GM23338 (cell line): ENCODE measurements around the gene KRTAP12-3. TPM values are rescaled to one million over a fixed set of nuclear protein-coding genes. Genes with fewer than 3 reads are reported as not detected.

ENCODE experiments used
- ATAC-seq: fragments of 200-7000 bp; cut with Tn5 transposase; 3 replicates; pipeline ENCODE4 v1.9.1; 2020
- DNase-seq: peaks from one replicate; pipeline ENCODE4 v3.0.0-alpha.2; 2015; ENCODE audit warnings: low spot score
- H2AFZ ChIP-seq: fragments of 200-600 bp; sonication (generic); 2 replicates; pipeline ENCODE4 v1.8.0; 2016; ENCODE audit warnings: antibody characterized with exemption, mild to moderate bottlenecking, moderate library complexity
- H3F3A ChIP-seq: fragments of 200-600 bp; sonication (generic); replicated peaks from 2 replicates; pipeline ENCODE4 v1.8.0; 2017; ENCODE audit warnings: antibody characterized with exemption, mixed run types, low read depth
- H3K27ac ChIP-seq: fragments of 200-600 bp; sonication (generic); 2 replicates; pipeline ENCODE4 v1.6.1; 2016; ENCODE audit warnings: low read depth
- H3K27me3 ChIP-seq: fragments of 200-600 bp; sonication (generic); 2 replicates; pipeline ENCODE4 v1.8.0; 2016; ENCODE audit warnings: mild to moderate bottlenecking, mixed run types, moderate library complexity; ENCODE audit not compliant: insufficient read depth
- H3K36me3 ChIP-seq: fragments of 200-600 bp; sonication (generic); 2 replicates; pipeline ENCODE4 v1.8.0; 2016; ENCODE audit warnings: mild to moderate bottlenecking; ENCODE audit not compliant: insufficient read depth
- H3K4me1 ChIP-seq: fragments of 200-600 bp; sonication (generic); 2 replicates; pipeline ENCODE4 v1.8.0; 2016; ENCODE audit warnings: mild to moderate bottlenecking, moderate library complexity; ENCODE audit not compliant: insufficient read depth
- H3K4me2 ChIP-seq: fragments of 200-600 bp; sonication (generic); 2 replicates; pipeline ENCODE4 v1.7.1; 2017; ENCODE audit warnings: mixed run types
- H3K4me3 ChIP-seq: fragments of 200-600 bp; sonication (generic); 2 replicates; pipeline ENCODE4 v1.6.1; 2016; ENCODE audit warnings: mixed run types
- H3K79me2 ChIP-seq: fragments of 200-600 bp; sonication (generic); replicated peaks from 2 replicates; pipeline ENCODE4 v1.8.0; 2017; ENCODE audit warnings: mild to moderate bottlenecking; ENCODE audit not compliant: insufficient read depth
- H3K9me2 ChIP-seq: fragments of 200-600 bp; sonication (generic); 2 replicates; pipeline ENCODE4 v1.8.0; 2017; ENCODE audit not compliant: insufficient read depth
- H4K20me1 ChIP-seq: fragments of 200-600 bp; sonication (generic); replicated peaks from 2 replicates; pipeline ENCODE4 v1.8.0; 2017; ENCODE audit warnings: mild to moderate bottlenecking; ENCODE audit not compliant: insufficient read depth
- H3K27ac Mint-ChIP-seq: 2 replicates; pipeline ENCODE4 v1.8.0; 2020; ENCODE audit warnings: inconsistent platforms, mild to moderate bottlenecking, moderate library complexity, mixed read lengths
- H3K27me3 Mint-ChIP-seq: 3 replicates; pipeline ENCODE4 v1.8.0; 2022; ENCODE audit warnings: low read depth, mild to moderate bottlenecking, moderate library complexity, mixed read lengths, inconsistent platforms; ENCODE audit not compliant: insufficient read depth, poor library complexity
- H3K36me3 Mint-ChIP-seq: 3 replicates; pipeline ENCODE4 v1.8.0; 2021; ENCODE audit warnings: low read depth, mild to moderate bottlenecking, inconsistent platforms, moderate library complexity, mixed read lengths
- H3K4me1 Mint-ChIP-seq: 3 replicates; pipeline ENCODE4 v1.8.0; 2020; ENCODE audit warnings: mild to moderate bottlenecking, inconsistent platforms, mixed read lengths
- H3K4me3 Mint-ChIP-seq: 3 replicates; pipeline ENCODE4 v1.8.0; 2021; ENCODE audit warnings: moderate library complexity, mild to moderate bottlenecking, inconsistent platforms, mixed read lengths
- H3K9me3 Mint-ChIP-seq: 3 replicates; pipeline ENCODE4 v1.8.0; 2020; ENCODE audit warnings: moderate library complexity, mild to moderate bottlenecking, inconsistent platforms, mixed read lengths
- CREB1 ChIP-seq: fragments of 250-450 bp; sonication (Bioruptor Pico); IDR thresholded peaks from 2 replicates; pipeline ENCODE4 v1.5.0; 2020; ENCODE audit warnings: low read depth, mild to moderate bottlenecking, moderate library complexity
- CTCF ChIP-seq, 2 experiments: fragments of 200-600 bp in 1 of 2; sonication (generic) in 1 of 2; conservative IDR thresholded peaks; 2 replicates each; pipeline versions ENCODE4 v1.5.1 to v1.6.1; 2016 to 2017; ENCODE audit warnings: antibody characterized with exemption in 2 of 2, low read depth in 2 of 2, mild to moderate bottlenecking in 2 of 2, moderate library complexity in 1 of 2
- ETS1 ChIP-seq: IDR thresholded peaks from 2 replicates; pipeline ENCODE4 v1.6.1; 2016; ENCODE audit warnings: antibody characterized with exemption
- EZH2 ChIP-seq: fragments of 200-600 bp; sonication (generic); IDR thresholded peaks from one replicate; pipeline ENCODE4 v1.8.0; 2017; ENCODE audit warnings: antibody characterized with exemption, mild to moderate bottlenecking, low read depth; ENCODE audit not compliant: unreplicated experiment
- NANOG ChIP-seq: IDR thresholded peaks from 2 replicates; pipeline ENCODE4 v1.6.1; 2016; ENCODE audit warnings: antibody characterized with exemption, borderline replicate concordance
- POLR2AphosphoS5 ChIP-seq: IDR thresholded peaks from 2 replicates; pipeline ENCODE4 v1.6.1; 2016; ENCODE audit warnings: antibody characterized with exemption, low read depth
- REST ChIP-seq: IDR thresholded peaks from one replicate; pipeline ENCODE4 v1.6.1; 2018; ENCODE audit warnings: antibody characterized with exemption; ENCODE audit not compliant: unreplicated experiment
- STAT1 ChIP-seq: IDR thresholded peaks from one replicate; pipeline ENCODE4 v1.6.1; 2016; ENCODE audit warnings: antibody characterized with exemption; ENCODE audit not compliant: unreplicated experiment
- ZNF331 ChIP-seq: fragments of 250-450 bp; sonication (Bioruptor Pico); IDR thresholded peaks from 2 replicates; pipeline ENCODE4 v1.5.0; 2020; ENCODE audit warnings: low read depth, mild to moderate bottlenecking, moderate library complexity
- polyA plus RNA-seq: library from polyadenylated mRNA; unstranded; fragments of >200 nt; fragmentation: Nextera tagmentation; extraction: Ambion mirVana; gene quantifications from 2 replicates; pipeline ENCODE4 v1.2.1, GENCODE V29; 2016
- total RNA-seq: library from RNA; depleted of rRNA; stranded (reverse); fragments of >200 nt; shearing (Covaris generic); gene quantifications from 2 replicates; pipeline ENCODE4 v1.2.3, GENCODE V29; 2014

KRTAP12-3 gene
- total and polyA plus RNA-seq, 2 experiments from 2014 or later: not detected

- no peak for TF ChIP-seq REST
- no peak for TF ChIP-seq STAT1
- TF ChIP-seq ZNF331 (CRISPR knock-in tag): no peak
These were observed 45.4 kb downstream of the KRTAP12-3 start (continued) for GRCh38 chr21:44702973-44703730.

GRCh38 chr21:44703731-44704635, 46.3 kb downstream of the KRTAP12-3 start:
- Histone ChIP-seq H3K9me2 (no peaks in the 10 kb centered on the region), H3K27ac (no peak overlapping the region), H3K4me2 (peak overlapping the region; percentile 76), H3K27me3 (peaks cover 36% of the 10 kb centered on the region), H3K4me3 (peak overlapping the region; percentile 71; the same call in 1 of the 2 replicates), H3K79me2 (no peaks in the 10 kb centered on the region), H3K4me1 (peaks cover 46% of the 10 kb centered on the region), H2AFZ (no peak overlapping the region), H4K20me1 (no peaks in the 10 kb centered on the region), H3K36me3 (no peaks in the 10 kb centered on the region), H3F3A (0 out of 2 replicates have a peak, but pooled peaks cover 16% of the 10 kb centered on the region)
- Mint-ChIP-seq H3K4me1 (peaks cover 71% of the 10 kb centered on the region), H3K27ac (peak overlapping the region; percentile 68; the same call in 1 of the 2 replicates), H3K36me3 (no peaks in the 10 kb centered on the region), H3K9me3 (peaks cover 2% of the 10 kb centered on the region; the same call in 1 of the 3 replicates), H3K4me3 (peak overlapping the region; percentile 64), H3K27me3 (peaks cover 48% of the 10 kb centered on the region)
- DNase-seq (no peak), ATAC-seq (0 out of 3 replicates have a peak, but pooled peaks have one; percentile 1)
- no peak for TF ChIP-seq ETS1
- TF ChIP-seq STAT1: no peak
- no peak for TF ChIP-seq CREB1 (CRISPR knock-in tag)

- H3K4me1 Mint-ChIP-seq: peaks cover 71% of the 10 kb centered on the region
- no peaks in the 10 kb centered on the region for H3K9me3 Mint-ChIP-seq
- H3K36me3 Mint-ChIP-seq: no peaks in the 10 kb centered on the region
- ATAC-seq: peak; percentile 23
- peaks cover 43% of the 10 kb centered on the region for H3K27me3 ChIP-seq
- H3F3A ChIP-seq: 0 out of 2 replicates have a peak, but pooled peaks cover 16% of the 10 kb centered on the region
- DNase-seq: peak; percentile 58
- H3K4me3 ChIP-seq: peak overlapping the region; percentile 71
- no peaks in the 10 kb centered on the region for H3K36me3 ChIP-seq
- H3K27ac ChIP-seq: peak overlapping the region; percentile 90; the same call in 1 of the 2 replicates
- H3K27me3 Mint-ChIP-seq: peaks cover 54% of the 10 kb centered on the region
- TF ChIP-seq POLR2AphosphoS5: no peak
- TF ChIP-seq ZNF331 (CRISPR knock-in tag): no peak
- TF ChIP-seq CREB1 (CRISPR knock-in tag): no peak
- no peak for TF ChIP-seq ETS1
- TF ChIP-seq EZH2: no peak
- TF ChIP-seq STAT1: no peak
- no peak for TF ChIP-seq NANOG
- no peak for TF ChIP-seq CTCF (conservative IDR thresholded peaks at IDR 0.05; ENCODE audit: low read depth in 2 of 2)
- no peaks in the 10 kb centered on the region for H4K20me1 ChIP-seq
- H3K4me2 ChIP-seq: peak overlapping the region; percentile 76
- H2AFZ ChIP-seq: no peak overlapping the region
- no peaks in the 10 kb centered on the region for H3K9me2 ChIP-seq
- peaks cover 52% of the 10 kb centered on the region for H3K4me1 ChIP-seq
- peak overlapping the region; percentile 64 for H3K4me3 Mint-ChIP-seq
- H3K27ac Mint-ChIP-seq: peak overlapping the region; percentile 68
- no peaks in the 10 kb centered on the region for H3K79me2 ChIP-seq
These were observed 46.9 kb downstream of the KRTAP12-3 start for GRCh38 chr21:44704636-44705001.
